BLaER1 (cell line): Measurements from ENCODE around the gene FBRS.

Experiments used
- H3K27ac ChIP-seq: shearing (Covaris generic); formaldehyde crosslinking; 2 replicates; pipeline ENCODE4 v1.8.1; 2022
- H3K27me3 ChIP-seq: shearing (Covaris generic); formaldehyde crosslinking; 2 replicates; pipeline ENCODE4 v1.8.1; 2022
- H3K36me3 ChIP-seq: shearing (Covaris generic); formaldehyde crosslinking; 2 replicates; pipeline ENCODE4 v1.8.1; 2022
- H3K4me1 ChIP-seq: shearing (Covaris generic); formaldehyde crosslinking; 2 replicates; pipeline ENCODE4 v1.8.1; 2022
- H3K4me2 ChIP-seq: shearing (Covaris generic); formaldehyde crosslinking; 2 replicates; pipeline ENCODE4 v1.8.1; 2022
- H3K4me3 ChIP-seq: shearing (Covaris generic); formaldehyde crosslinking; 2 replicates; pipeline ENCODE4 v1.8.1; 2022
- H3K9ac ChIP-seq: shearing (Covaris generic); formaldehyde crosslinking; 2 replicates; pipeline ENCODE4 v1.8.1; 2022
- H3K9me3 ChIP-seq: shearing (Covaris generic); formaldehyde crosslinking; 2 replicates; pipeline ENCODE4 v1.8.1; 2022
- H4K20me1 ChIP-seq: shearing (Covaris generic); formaldehyde crosslinking; 2 replicates; pipeline ENCODE4 v1.8.1; 2022
- Cebpa-rat ChIP-seq: shearing (Covaris generic); IDR thresholded peaks from 2 replicates; pipeline ENCODE4 v1.8.1; 2022

FBRS gene

DNA sequence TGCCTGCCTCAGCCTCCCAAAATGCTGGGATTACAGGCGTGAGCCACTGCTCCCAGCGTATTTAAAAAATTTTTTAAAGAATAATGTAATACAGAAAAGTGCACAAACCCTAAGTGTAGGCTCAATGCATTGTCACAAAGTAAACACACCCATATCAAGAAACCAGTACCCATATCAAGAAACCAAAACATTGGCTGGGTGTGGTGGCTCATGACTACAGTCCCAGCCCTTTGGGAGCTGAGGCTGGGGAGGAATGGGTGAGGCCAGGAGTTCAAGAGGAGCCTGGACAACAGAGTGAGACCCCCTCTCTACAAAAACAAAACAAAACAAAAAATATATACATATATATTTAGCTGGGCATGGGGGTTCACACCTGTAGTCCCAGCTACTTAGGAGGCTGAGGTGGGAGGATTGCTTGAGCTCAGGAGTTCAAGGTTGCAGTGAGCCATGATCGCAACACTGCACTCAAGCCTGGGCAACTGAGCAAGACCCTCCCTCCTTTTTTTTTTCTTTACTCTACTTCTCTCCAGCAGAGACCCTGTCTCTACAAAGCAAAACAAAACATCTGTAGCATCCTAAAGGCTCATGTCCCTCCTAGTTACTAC lies 16.8 kb upstream of the FBRS start:
- H3K36me3 ChIP-seq, result no peaks in the 10 kb centered on the region
- no peaks in the 10 kb centered on the region for H3K9me3 ChIP-seq
- no peaks in the 10 kb centered on the region for H3K27me3 ChIP-seq
- H3K9ac ChIP-seq, result no peak overlapping the region
- H3K4me1 ChIP-seq, result peaks cover 6% of the 10 kb centered on the region; the same call in 1 of the 2 replicates
- no peak for TF ChIP-seq Cebpa-rat
- no peak overlapping the region for H3K27ac ChIP-seq
- H4K20me1 ChIP-seq, result no peaks in the 10 kb centered on the region
- H3K4me2 ChIP-seq, result no peak overlapping the region
- no peak overlapping the region for H3K4me3 ChIP-seq

DNA sequence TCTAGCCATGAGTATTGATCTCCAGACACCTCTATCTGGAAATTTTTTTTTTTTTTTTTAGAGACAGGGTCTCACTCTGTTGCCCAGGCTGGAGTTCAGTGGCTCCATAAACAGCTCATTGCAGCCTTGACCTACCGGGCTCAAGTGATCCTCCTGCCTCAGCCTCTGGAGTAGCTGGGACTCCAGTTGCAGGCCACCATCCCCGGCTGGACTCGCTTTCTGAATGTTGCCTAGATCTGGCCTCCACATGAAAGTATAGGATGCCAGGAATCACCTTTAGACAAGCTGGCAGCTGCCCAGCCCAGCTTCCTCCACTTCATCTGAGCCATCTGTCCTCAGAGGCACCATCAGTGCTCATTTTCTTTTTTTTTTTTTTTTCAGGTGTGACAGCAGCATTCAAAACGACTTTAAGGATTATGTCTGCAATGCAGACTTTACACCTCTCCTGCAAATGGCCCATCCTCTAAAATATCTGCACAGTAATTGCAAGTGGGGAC lies 13.8 kb upstream of the FBRS start:
- Histone ChIP-seq H3K27ac (no peak overlapping the region), H3K4me2 (no peak overlapping the region)

DNA sequence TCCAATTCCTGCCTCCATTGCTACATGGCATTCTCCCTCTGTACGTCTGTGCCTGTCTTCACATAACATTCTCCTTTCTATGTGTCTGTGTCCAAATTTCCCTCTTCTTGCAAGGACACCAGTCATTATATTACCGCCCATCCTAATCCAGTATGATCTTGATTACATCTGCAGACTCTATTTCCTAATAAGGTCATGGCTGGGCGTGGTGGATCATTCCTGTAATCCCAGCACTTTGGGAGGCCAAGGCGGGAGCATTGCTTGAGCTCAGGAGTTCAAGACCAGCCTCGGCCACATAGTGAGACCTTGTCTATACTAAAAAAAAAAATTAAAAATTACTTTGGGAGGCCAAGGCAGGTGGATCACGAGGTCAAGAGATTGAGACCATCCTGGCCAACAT lies 12.5 kb upstream of the FBRS start:
- no peaks in the 10 kb centered on the region for H3K27me3 ChIP-seq
- no peak overlapping the region for H3K4me2 ChIP-seq
- H4K20me1 ChIP-seq, result no peaks in the 10 kb centered on the region
- no peak for TF ChIP-seq Cebpa-rat
- H3K36me3 ChIP-seq, result no peaks in the 10 kb centered on the region
- no peak overlapping the region for H3K4me3 ChIP-seq
- no peak overlapping the region for H3K27ac ChIP-seq
- H3K9ac ChIP-seq, result no peak overlapping the region
- H3K9me3 ChIP-seq, result no peaks in the 10 kb centered on the region
- peaks cover 18% of the 10 kb centered on the region for H3K4me1 ChIP-seq

More for the DNA sequence above, 13.8 kb upstream of the FBRS start:
- no peaks in the 10 kb centered on the region for H4K20me1 ChIP-seq
- no peak overlapping the region for H3K9ac ChIP-seq
- H3K36me3 ChIP-seq, result no peaks in the 10 kb centered on the region
- H3K27me3 ChIP-seq, result no peaks in the 10 kb centered on the region
- no peaks in the 10 kb centered on the region for H3K9me3 ChIP-seq
- no peak overlapping the region for H3K4me3 ChIP-seq
- H3K4me1 ChIP-seq, result peaks cover 9% of the 10 kb centered on the region
- no peak for TF ChIP-seq Cebpa-rat

DNA sequence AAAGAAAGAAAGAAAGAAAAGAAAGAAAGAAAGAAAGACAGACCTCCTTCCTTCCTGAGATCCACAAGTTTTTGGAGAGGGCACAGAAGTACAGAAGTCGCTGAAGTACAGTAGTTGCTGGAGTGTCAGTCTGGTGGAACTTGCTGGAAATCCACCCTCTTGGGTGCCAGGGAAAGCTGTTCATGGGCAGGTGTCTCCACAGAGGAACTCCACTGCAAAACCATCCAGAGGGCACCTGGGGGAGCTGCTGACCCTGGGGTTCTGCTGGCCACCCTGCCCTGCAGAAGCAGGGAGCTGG lies 11.0 kb upstream of the FBRS start:
- no peaks in the 10 kb centered on the region for H3K27me3 ChIP-seq
- peaks cover 26% of the 10 kb centered on the region for H3K4me1 ChIP-seq
- H3K9ac ChIP-seq, result no peak overlapping the region
- H3K9me3 ChIP-seq, result no peaks in the 10 kb centered on the region
- no peak for TF ChIP-seq Cebpa-rat
- no peaks in the 10 kb centered on the region for H3K36me3 ChIP-seq
- H3K4me2 ChIP-seq, result 0 out of 2 replicates have a peak overlapping the region, but pooled peaks have one; percentile 30
- H3K27ac ChIP-seq, result no peak overlapping the region
- H4K20me1 ChIP-seq, result no peaks in the 10 kb centered on the region
- H3K4me3 ChIP-seq, result no peak overlapping the region

DNA sequence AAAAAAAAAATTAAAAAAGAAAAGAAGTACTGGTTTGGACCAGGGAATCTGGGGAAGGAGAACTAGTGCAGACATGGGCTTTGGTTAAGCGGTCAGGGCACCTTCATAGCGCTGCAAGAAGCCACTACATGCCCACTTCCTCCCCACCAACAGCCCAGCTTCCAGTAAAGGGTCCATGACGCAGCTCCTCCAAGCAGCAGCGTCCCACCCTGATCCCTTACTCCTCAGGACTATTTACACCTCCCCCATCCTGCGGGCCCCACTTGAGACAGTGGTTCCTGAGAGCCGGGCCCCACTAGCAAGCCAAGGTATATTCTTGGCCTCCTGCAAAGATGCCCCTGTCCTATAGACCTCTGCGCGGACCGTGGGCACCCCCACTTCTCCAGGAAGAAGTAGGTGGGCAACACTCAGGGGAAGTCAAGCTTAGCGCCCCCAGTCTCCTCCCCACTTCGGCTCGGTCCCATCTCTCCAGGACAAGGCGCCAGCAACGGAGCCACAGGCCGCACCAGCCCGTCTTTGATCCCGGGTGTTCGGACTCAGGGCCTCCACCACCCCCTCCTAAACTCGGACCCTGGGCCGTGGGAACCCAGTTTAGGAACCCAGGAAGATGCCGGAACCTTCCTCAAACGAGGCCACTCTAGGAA lies 8.4 kb upstream of the FBRS start:
- no peaks in the 10 kb centered on the region for H3K9me3 ChIP-seq
- peaks cover 34% of the 10 kb centered on the region for H3K4me1 ChIP-seq
- peak overlapping the region; percentile 91 for H3K27ac ChIP-seq
- peak overlapping the region; percentile 71 for H3K9ac ChIP-seq
- peaks cover 23% of the 10 kb centered on the region for H3K36me3 ChIP-seq
- no peak for TF ChIP-seq Cebpa-rat
- peak overlapping the region; percentile 78 for H3K4me2 ChIP-seq
- no peaks in the 10 kb centered on the region for H4K20me1 ChIP-seq
- H3K4me3 ChIP-seq, result peak overlapping the region; percentile 75
- no peaks in the 10 kb centered on the region for H3K27me3 ChIP-seq

DNA sequence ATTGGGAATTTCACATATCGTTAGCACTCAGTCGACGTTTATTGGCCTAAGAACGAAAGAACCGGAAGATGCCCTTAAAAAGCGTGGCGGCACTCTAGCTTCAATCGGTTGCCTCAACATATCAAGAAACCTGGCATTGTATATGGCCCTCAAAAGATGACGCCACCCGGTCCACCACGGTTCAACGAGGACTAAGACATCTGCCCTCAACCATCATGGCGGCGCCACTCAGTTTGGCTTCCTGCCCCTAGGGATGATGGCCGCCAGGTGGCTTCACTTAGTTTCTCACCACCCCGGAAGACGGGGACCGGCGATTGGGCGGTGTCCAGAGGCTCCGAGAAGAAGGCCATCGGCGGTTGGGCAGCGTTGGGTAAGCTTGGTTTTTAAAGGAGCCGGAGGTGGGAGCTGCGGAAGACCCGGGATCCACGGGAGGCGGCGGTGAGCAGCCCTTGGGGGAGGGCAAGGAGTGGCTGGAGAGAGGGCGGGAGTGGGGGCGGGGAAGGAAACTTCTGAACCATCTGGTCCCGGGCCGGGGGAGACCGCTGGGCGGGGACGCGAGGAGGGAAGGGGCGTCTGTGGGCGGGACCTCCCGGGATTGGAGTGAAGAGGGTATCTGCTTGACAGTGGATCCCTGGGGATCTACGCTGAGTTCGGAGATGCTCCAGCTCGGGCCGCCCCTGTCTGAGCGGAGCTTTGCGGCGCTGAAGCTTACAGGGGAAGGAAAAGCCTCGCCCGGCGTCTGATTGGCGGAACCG lies 7.7 kb upstream of the FBRS start, which contains the start of gene PRR14:
PRR14 (plus strand) TSS at position 592 of the 755 bp plus-strand sequence. CDS start 686 bp downstream, outside the sequence.
- H3K4me3 ChIP-seq, result peak within 1 kb of the TSS; percentile 75
- H3K9ac ChIP-seq, result peak within 1 kb of the TSS; percentile 81
- no peaks in the 10 kb centered on the region for H3K27me3 ChIP-seq
- peak within 1 kb of the TSS; percentile 90 for H3K4me2 ChIP-seq
- H4K20me1 ChIP-seq, result no peaks in the 10 kb centered on the region
- TF ChIP-seq Cebpa-rat, result no peak
- H3K4me1 ChIP-seq, result peaks cover 34% of the 10 kb centered on the region
- H3K36me3 ChIP-seq, result peaks cover 30% of the 10 kb centered on the region
- peak within 1 kb of the TSS; percentile 91 for H3K27ac ChIP-seq
- no peaks in the 10 kb centered on the region for H3K9me3 ChIP-seq

DNA sequence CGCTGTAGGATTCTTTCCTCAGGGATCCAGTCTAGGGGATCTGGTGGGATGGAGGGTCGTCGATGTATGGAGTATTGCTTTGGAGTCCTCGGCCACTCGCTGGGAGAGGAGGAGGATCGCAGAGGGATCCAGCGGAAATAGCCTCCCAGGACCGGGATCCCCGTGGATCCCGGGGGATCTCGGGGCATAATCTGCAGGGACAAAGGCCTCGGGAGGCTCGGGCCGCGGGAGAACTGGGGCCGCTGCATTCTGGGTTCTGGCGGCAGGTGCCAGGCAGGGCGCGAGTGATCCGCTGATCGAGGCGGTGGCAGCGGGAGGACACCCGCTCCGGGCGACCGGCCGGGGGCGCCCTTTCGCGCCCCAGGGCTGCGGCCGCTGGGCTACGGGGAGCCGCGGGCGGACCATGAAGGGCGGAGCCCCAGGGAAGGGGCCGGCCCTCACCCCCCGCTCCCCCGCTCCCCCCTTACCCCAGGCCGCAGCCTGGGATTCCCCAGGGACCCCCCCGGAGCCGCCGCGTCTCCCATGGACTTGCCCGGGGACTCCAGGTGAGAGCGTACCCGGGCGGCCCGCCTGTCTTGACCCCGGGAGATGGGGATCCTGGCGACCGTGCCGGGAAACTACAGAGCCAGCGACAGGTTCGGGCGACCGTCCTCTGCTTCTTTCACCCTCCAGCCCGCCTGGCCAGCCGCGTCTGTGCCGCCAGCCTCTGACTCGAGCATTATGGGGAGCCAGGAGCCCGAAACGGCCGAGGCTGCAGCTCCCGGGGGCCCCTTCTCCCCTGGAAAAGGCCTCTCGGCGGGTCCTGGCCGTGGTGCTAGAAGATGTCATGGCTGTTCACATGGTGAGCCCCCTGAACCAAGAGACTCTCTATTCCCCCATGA lies 6.9 kb upstream of the FBRS start:
- H3K4me1 ChIP-seq, result peaks cover 34% of the 10 kb centered on the region
- H3K9me3 ChIP-seq, result no peaks in the 10 kb centered on the region
- no peak for TF ChIP-seq Cebpa-rat
- peaks cover 37% of the 10 kb centered on the region for H3K36me3 ChIP-seq
- H3K4me3 ChIP-seq, result peak overlapping the region; percentile 75
- H3K9ac ChIP-seq, result peak overlapping the region; percentile 81
- no peaks in the 10 kb centered on the region for H3K27me3 ChIP-seq
- H3K4me2 ChIP-seq, result peak overlapping the region; percentile 90
- no peaks in the 10 kb centered on the region for H4K20me1 ChIP-seq
- H3K27ac ChIP-seq, result peak overlapping the region; percentile 91

DNA sequence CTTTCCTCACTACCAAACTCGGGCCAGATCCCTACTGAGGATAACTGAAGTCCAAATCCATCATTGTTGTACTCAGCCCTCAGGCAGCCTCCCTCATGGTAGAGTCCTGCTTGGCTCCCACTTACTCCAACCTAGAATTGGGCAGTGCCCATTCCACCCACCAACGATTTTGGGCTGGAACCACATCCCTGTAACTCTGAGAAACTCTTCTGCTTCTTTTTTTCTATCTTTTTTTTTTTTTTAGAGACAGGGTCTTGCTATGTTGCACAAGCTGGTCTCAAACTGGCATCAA lies 6.3 kb upstream of the FBRS start:
- Histone ChIP-seq H3K4me2 (peak overlapping the region; percentile 90), H4K20me1 (no peaks in the 10 kb centered on the region), H3K27ac (peak overlapping the region; percentile 91), H3K4me1 (peaks cover 34% of the 10 kb centered on the region), H3K9me3 (no peaks in the 10 kb centered on the region), H3K36me3 (peaks cover 37% of the 10 kb centered on the region), H3K9ac (peak overlapping the region; percentile 81), H3K27me3 (no peaks in the 10 kb centered on the region), H3K4me3 (peak overlapping the region; percentile 75)
- no peak for TF ChIP-seq Cebpa-rat

DNA sequence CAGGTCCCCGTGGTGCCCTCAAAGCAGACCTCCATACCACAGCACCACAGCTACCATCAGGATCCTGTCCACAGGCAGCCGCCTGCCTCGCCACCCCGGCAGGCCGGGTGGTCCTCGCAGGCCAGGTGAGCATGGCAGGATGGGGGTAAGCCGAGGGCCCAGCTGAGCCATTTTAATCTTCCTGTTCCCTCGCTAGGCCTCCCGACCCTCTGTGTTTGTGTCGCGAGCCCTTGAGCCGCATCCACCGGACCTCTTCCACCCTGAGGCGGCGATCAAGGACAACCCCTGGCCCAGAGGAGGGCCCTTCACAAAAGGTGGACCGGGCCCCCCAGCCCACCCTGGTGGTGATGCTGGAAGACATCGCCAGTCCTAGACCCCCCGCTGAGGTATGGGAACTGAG lies 5.5 kb upstream of the FBRS start:
- no peak for TF ChIP-seq Cebpa-rat
- H3K4me1 ChIP-seq, result peaks cover 36% of the 10 kb centered on the region
- no peaks in the 10 kb centered on the region for H3K9me3 ChIP-seq
- H3K4me3 ChIP-seq, result no peak overlapping the region
- no peaks in the 10 kb centered on the region for H3K27me3 ChIP-seq
- peaks cover 37% of the 10 kb centered on the region for H3K36me3 ChIP-seq
- H3K9ac ChIP-seq, result 0 out of 2 replicates have a peak overlapping the region, but pooled peaks have one; percentile 9
- H4K20me1 ChIP-seq, result no peaks in the 10 kb centered on the region
- H3K27ac ChIP-seq, result no peak overlapping the region
- H3K4me2 ChIP-seq, result peak overlapping the region; percentile 90
